ENCODE data around the gene CHRND. TPM values are rescaled to one million over a fixed set of nuclear protein-coding genes. Genes with fewer than 3 reads are reported as not detected.

Gene CHRND
- total and polyA plus RNA-seq, 4 donors, result not detected

DNA sequence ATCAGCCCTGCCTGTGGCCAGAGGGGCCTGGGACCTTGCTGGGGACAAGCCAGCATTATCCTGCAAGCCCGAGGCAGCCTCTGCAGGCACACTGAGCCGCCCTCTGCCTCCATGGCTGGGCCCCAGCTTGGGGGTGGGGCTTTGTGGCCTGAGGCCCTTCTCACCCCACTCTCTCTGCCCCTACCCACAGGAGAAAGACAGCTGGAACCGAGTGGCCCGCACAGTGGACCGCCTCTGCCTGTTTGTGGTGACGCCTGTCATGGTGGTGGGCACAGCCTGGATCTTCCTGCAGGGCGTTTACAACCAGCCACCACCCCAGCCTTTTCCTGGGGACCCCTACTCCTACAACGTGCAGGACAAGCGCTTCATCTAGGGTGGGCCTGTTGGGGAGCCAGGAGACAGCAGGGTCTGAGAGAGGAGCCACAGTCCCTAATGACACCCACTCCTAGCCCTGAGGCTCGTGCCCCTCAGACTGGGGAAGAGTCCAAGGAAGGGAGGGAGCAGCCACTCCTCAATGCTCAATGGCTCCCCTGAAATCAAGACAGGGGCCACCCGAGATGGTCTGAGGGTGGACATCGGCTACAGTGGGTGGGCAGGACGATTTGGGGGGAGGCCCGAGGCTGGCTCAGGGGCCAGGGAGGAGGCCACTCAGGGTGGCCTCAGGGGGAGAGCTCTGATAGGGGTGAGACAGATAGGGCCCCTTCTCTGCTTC, 9.1 kb downstream of the CHRND start:
- WGBS, result 86% methylated on average over 14 of the region's 14 CpGs
- Histone ChIP-seq H3K27ac (ENCODE audit: low read depth in 1 of 2, low read length in 2 of 2) (no peak overlapping the region), H3K4me3 (ENCODE audit: low read depth in 1 of 3, low read length in 3 of 3) (no peak overlapping the region), H3K9me3 (ENCODE audit: control insufficient read depth in 4 of 4, low read length in 3 of 4) (peaks cover 0 to 3% (median under 1%) of the 10 kb centered on the region in 4 donors), H3K9ac (ENCODE audit: low read depth in 1 of 2, low read length in 2 of 2) (no peak overlapping the region), H3K36me3 (ENCODE audit: control insufficient read depth in 4 of 4, insufficient read depth in 3 of 4, low read depth in 1 of 4, low read length in 3 of 4) (no peaks in the 10 kb centered on the region), H3K4me1 (ENCODE audit: control insufficient read depth in 4 of 4, insufficient read depth in 4 of 4, low read length in 3 of 4) (no peaks in the 10 kb centered on the region), H3K27me3 (ENCODE audit: control insufficient read depth in 4 of 4, insufficient read depth in 4 of 4, low read length in 3 of 4) (no peaks in the 10 kb centered on the region)
- no peak for TF ChIP-seq NR2F2 (IDR thresholded peaks at IDR 0.05)
- TF ChIP-seq TAF1 (conservative IDR thresholded peaks at IDR 0.05), result no peak
- TF ChIP-seq MAX (IDR thresholded peaks at IDR 0.05), result no peak
- TF ChIP-seq FOXA1 (IDR thresholded peaks at IDR 0.05), result no peak
- TF ChIP-seq HNF4A (conservative IDR thresholded peaks at IDR 0.05), result no peak
- TF ChIP-seq HNF4G (IDR thresholded peaks at IDR 0.05), result no peak
- no peak for TF ChIP-seq GABPA (IDR thresholded peaks at IDR 0.05 in 1 of 2, conservative IDR thresholded peaks at IDR 0.05 in 1 of 2)
- no peak for TF ChIP-seq EGR1 (IDR thresholded peaks at IDR 0.05; ENCODE audit: low read depth in 2 of 2)
- TF ChIP-seq RXRA (IDR thresholded peaks at IDR 0.05), result no peak
- TF ChIP-seq SP1 (IDR thresholded peaks at IDR 0.05), result no peak
- TF ChIP-seq ATF3 (IDR thresholded peaks at IDR 0.05), result no peak
- TF ChIP-seq CTCF (IDR thresholded peaks at IDR 0.05; ENCODE audit: low read depth, low read length, missing input control), result no peak
- no peak for TF ChIP-seq FOXA2 (IDR thresholded peaks at IDR 0.05)
- TF ChIP-seq JUND (IDR thresholded peaks at IDR 0.05), result no peak
- no peak for TF ChIP-seq REST (IDR thresholded peaks at IDR 0.05)
- DNase-seq (ENCODE audit: low spot score), result no peak

DNA sequence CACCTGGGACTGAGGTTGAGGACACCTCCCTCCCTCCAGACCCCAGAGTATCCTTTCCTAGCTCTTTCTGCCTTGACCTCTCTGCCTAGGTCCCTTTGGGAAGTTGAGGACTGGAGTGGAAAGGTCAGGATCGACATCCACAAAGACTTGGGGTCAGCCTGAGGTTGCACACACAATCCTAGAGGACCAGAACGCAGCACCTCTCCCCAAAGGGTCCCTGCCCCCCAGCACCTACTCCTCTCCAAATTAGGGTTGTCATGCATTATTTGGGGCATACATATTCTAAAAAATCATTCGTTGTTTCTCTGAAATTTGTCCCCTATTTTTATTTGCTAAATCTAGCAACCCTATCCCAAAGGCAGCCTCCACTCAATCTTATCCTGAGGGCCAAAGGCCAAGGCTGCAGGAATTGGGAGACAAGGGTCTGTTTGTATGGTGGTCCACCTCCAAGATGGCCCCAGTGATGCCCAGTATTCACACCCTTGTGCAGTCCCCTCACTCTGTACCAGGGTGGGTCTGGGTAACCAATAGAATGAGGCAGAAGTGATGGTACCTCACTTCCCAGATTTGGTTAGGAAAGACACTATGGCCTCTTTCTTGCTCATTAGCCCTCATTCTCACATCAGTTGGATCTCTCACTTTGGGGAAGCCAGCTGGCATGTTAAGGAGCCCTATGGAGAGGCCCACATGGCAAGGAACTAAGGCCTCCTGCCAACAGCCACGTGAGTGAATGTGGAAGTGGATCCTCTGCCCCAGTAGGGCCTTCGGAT, 10.0 kb downstream of the CHRND start:
- no peak overlapping the region for H3K27ac ChIP-seq (ENCODE audit: low read depth in 1 of 2, low read length in 2 of 2)
- WGBS, result 89% methylated on average over 5 of the region's 5 CpGs
- no peaks in the 10 kb centered on the region for H3K4me1 ChIP-seq (ENCODE audit: control insufficient read depth in 4 of 4, insufficient read depth in 4 of 4, low read length in 3 of 4)
- no peaks in the 10 kb centered on the region for H3K27me3 ChIP-seq (ENCODE audit: control insufficient read depth in 4 of 4, insufficient read depth in 4 of 4, low read length in 3 of 4)
- H3K9me3 ChIP-seq (ENCODE audit: control insufficient read depth in 4 of 4, low read length in 3 of 4), result peaks cover 0 to 3% (median under 1%) of the 10 kb centered on the region in 4 donors
- no peak overlapping the region for H3K4me3 ChIP-seq (ENCODE audit: low read depth in 1 of 3, low read length in 3 of 3)
- H3K36me3 ChIP-seq (ENCODE audit: control insufficient read depth in 4 of 4, insufficient read depth in 3 of 4, low read depth in 1 of 4, low read length in 3 of 4), result no peaks in the 10 kb centered on the region
- H3K9ac ChIP-seq (ENCODE audit: low read depth in 1 of 2, low read length in 2 of 2), result no peak overlapping the region
- DNase-seq (ENCODE audit: low spot score), result no peak
- no peak for TF ChIP-seq GABPA (IDR thresholded peaks at IDR 0.05 in 1 of 2, conservative IDR thresholded peaks at IDR 0.05 in 1 of 2)
- TF ChIP-seq HNF4A (conservative IDR thresholded peaks at IDR 0.05), result no peak
- TF ChIP-seq TAF1 (conservative IDR thresholded peaks at IDR 0.05), result no peak
- no peak for TF ChIP-seq REST (IDR thresholded peaks at IDR 0.05)
- no peak for TF ChIP-seq FOXA2 (IDR thresholded peaks at IDR 0.05)
- no peak for TF ChIP-seq RXRA (IDR thresholded peaks at IDR 0.05)
- TF ChIP-seq FOXA1 (IDR thresholded peaks at IDR 0.05), result no peak
- no peak for TF ChIP-seq RAD21 (IDR thresholded peaks at IDR 0.05)
- no peak for TF ChIP-seq SP1 (IDR thresholded peaks at IDR 0.05)
- no peak for TF ChIP-seq ATF3 (IDR thresholded peaks at IDR 0.05)
- no peak for TF ChIP-seq CTCF (IDR thresholded peaks at IDR 0.05; ENCODE audit: low read depth, low read length, missing input control)
- TF ChIP-seq MAX (IDR thresholded peaks at IDR 0.05), result no peak

Data from liver (tissue), 9 donors.